Lower lobe of right lung (tissue), 2 donors: ENCODE measurements around the gene DUSP5. TPM values are rescaled to one million over a fixed set of nuclear protein-coding genes. Genes with fewer than 3 reads are reported as not detected.

ENCODE experiments used
- ATAC-seq, 2 donors: fragments of 200-7000 bp; cut with Tn5 transposase; one replicate each; pipeline ENCODE4 v1.9.1; 2020 to 2022; ENCODE audit warnings: mild to moderate bottlenecking in 2 of 2, moderate library complexity in 2 of 2
- DNase-seq: peaks from one replicate; pipeline ENCODE4 v3.0.0-alpha.2; 2020
- H3K27ac ChIP-seq: fragments of 200-600 bp; one replicate; pipeline ENCODE4 v1.8.0; 2022
- H3K27me3 ChIP-seq: fragments of 200-600 bp; one replicate; pipeline ENCODE4 v1.8.0; 2022; ENCODE audit warnings: low read depth
- H3K36me3 ChIP-seq: fragments of 200-600 bp; one replicate; pipeline ENCODE4 v1.8.0; 2022; ENCODE audit warnings: mild to moderate bottlenecking
- H3K4me1 ChIP-seq: fragments of 200-600 bp; one replicate; pipeline ENCODE4 v1.8.0; 2022
- H3K4me3 ChIP-seq: fragments of 200-600 bp; one replicate; pipeline ENCODE4 v1.8.0; 2022; ENCODE audit warnings: mild to moderate bottlenecking
- H3K9me3 ChIP-seq: fragments of 200-600 bp; one replicate; pipeline ENCODE4 v1.8.0; 2022
- CTCF ChIP-seq: fragments of 200-600 bp; IDR thresholded peaks from one replicate; pipeline ENCODE4 v1.8.0; 2022; ENCODE audit warnings: antibody characterized with exemption, mild to moderate bottlenecking
- intact Hi-C: fragments of 100-400 bp; cut with DNase I; formaldehyde crosslinking; loops from one replicate; pipeline ENCODE4 v1.11.0; 2022
- total RNA-seq: library from RNA; stranded (reverse); fragmentation: NEBNext Ultra II Directional; extraction: Animal tissue kit (Norgen Biotek cat#: 25700); gene quantifications from one replicate; pipeline ENCODE4 v1.2.1, GENCODE V29; 2021
- donor health status: DM: no; HTN: yes; CAD: no; lungs with severe emphysema.

Gene DUSP5
- total RNA-seq, 1 donor from 2014 or later: 8.9 TPM

GRCh38 chr10:110507346-110507745 is 9.6 kb downstream of the DUSP5 start:
- no peak for ATAC-seq
- no peak for TF ChIP-seq CTCF
- no peaks in the 10 kb centered on the region for H3K27me3 ChIP-seq
- H3K9me3 ChIP-seq: no peaks in the 10 kb centered on the region
- H3K4me3 ChIP-seq: no peak overlapping the region
- peaks cover 57% of the 10 kb centered on the region for H3K4me1 ChIP-seq
- intact Hi-C loops: no loop called here
- H3K27ac ChIP-seq: no peak overlapping the region
- H3K36me3 ChIP-seq: peaks cover 39% of the 10 kb centered on the region
- DNase-seq: no peak

GRCh38 chr10:110508159-110508788 is 10.6 kb downstream of the DUSP5 start:
- peaks cover 39% of the 10 kb centered on the region for H3K36me3 ChIP-seq
- no peak overlapping the region for H3K27ac ChIP-seq
- no peak for DNase-seq
- peaks cover 48% of the 10 kb centered on the region for H3K4me1 ChIP-seq
- no peak for TF ChIP-seq CTCF
- no peaks in the 10 kb centered on the region for H3K27me3 ChIP-seq
- intact Hi-C loops: no loop called here
- H3K4me3 ChIP-seq: no peak overlapping the region
- ATAC-seq: no peak
- H3K9me3 ChIP-seq: no peaks in the 10 kb centered on the region

GRCh38 chr10:110508806-110509544 is 11.3 kb downstream of the DUSP5 start:
- no peak for DNase-seq
- no peak for ATAC-seq
- H3K27ac ChIP-seq: no peak overlapping the region
- no peak overlapping the region for H3K4me3 ChIP-seq
- TF ChIP-seq CTCF: no peak
- peaks cover 39% of the 10 kb centered on the region for H3K36me3 ChIP-seq
- H3K4me1 ChIP-seq: peaks cover 41% of the 10 kb centered on the region
- no peaks in the 10 kb centered on the region for H3K27me3 ChIP-seq
- intact Hi-C loops: no loop called here
- H3K9me3 ChIP-seq: no peaks in the 10 kb centered on the region

GRCh38 chr10:110509560-110509959 is 11.9 kb downstream of the DUSP5 start:
- no peak overlapping the region for H3K4me3 ChIP-seq
- H3K36me3 ChIP-seq: peaks cover 39% of the 10 kb centered on the region
- TF ChIP-seq CTCF: no peak
- ATAC-seq (no peak), DNase-seq (no peak)
- H3K27me3 ChIP-seq: no peaks in the 10 kb centered on the region
- H3K4me1 ChIP-seq: peaks cover 35% of the 10 kb centered on the region
- H3K27ac ChIP-seq: no peak overlapping the region
- no peaks in the 10 kb centered on the region for H3K9me3 ChIP-seq
- intact Hi-C loops: no loop called here

GRCh38 chr10:110510086-110510485 is 12.4 kb downstream of the DUSP5 start:
- Histone ChIP-seq H3K4me1 (peaks cover 30% of the 10 kb centered on the region), H3K27me3 (no peaks in the 10 kb centered on the region), H3K27ac (no peak overlapping the region), H3K36me3 (peaks cover 39% of the 10 kb centered on the region), H3K4me3 (no peak overlapping the region), H3K9me3 (no peaks in the 10 kb centered on the region)
- DNase-seq (no peak), ATAC-seq (no peak)
- TF ChIP-seq CTCF: no peak
- intact Hi-C loops: no loop called here
